ENCODE measurements around the gene SAT2. TPM values are rescaled to one million over a fixed set of nuclear protein-coding genes. Genes with fewer than 3 reads are reported as not detected.

Gene SAT2
- total and polyA plus RNA-seq, 10 of the 15 experiments (the other 5 are each of a cell fraction or from before 2014, with no cell fraction given), result 14.6 to 44.0 (median 27.9) TPM

- TF ChIP-seq REST (IDR thresholded peaks at IDR 0.05; ENCODE audit: low read depth, low read length) (no peak), BMI1 (IDR thresholded peaks at IDR 0.05; ENCODE audit: borderline replicate concordance) (no peak)
- TF ChIP-seq, protein P1, sequence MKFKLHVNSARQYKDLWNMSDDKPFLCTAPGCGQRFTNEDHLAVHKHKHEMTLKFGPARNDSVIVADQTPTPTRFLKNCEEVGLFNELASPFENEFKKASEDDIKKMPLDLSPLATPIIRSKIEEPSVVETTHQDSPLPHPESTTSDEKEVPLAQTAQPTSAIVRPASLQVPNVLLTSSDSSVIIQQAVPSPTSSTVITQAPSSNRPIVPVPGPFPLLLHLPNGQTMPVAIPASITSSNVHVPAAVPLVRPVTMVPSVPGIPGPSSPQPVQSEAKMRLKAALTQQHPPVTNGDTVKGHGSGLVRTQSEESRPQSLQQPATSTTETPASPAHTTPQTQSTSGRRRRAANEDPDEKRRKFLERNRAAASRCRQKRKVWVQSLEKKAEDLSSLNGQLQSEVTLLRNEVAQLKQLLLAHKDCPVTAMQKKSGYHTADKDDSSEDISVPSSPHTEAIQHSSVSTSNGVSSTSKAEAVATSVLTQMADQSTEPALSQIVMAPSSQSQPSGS (IDR thresholded peaks at IDR 0.05; ENCODE audit: low read length), result no peak
These were observed 25.1 kb upstream of the SAT2 start (continued) for GRCh38 chr17:7652388-7653356.

All from GM12878 (cell line).